H9 (cell line): ENCODE measurements around the gene SYF2. TPM values are rescaled to one million over a fixed set of nuclear protein-coding genes. Genes with fewer than 3 reads are reported as not detected.

ENCODE experiments used
- DNase-seq: peaks from one replicate; pipeline ENCODE4 v3.0.0-alpha.2; 2017
- H2AFZ ChIP-seq: one replicate; pipeline ENCODE4 v1.6.1; 2013; ENCODE audit warnings: mild to moderate bottlenecking, low read length, control low read depth, moderate library complexity
- H2AK5ac ChIP-seq: 2 replicates; pipeline ENCODE4 v1.6.1; 2013; ENCODE audit warnings: low read length, control low read depth, mixed read lengths; ENCODE audit not compliant: insufficient read length
- H2BK120ac ChIP-seq: one replicate; pipeline ENCODE4 v1.6.1; 2013; ENCODE audit warnings: low read depth, mild to moderate bottlenecking, low read length, control low read depth, inconsistent platforms; ENCODE audit not compliant: poor library complexity, severe bottlenecking
- H2BK12ac ChIP-seq: 2 replicates; pipeline ENCODE4 v1.6.1; 2013; ENCODE audit warnings: low read length, control low read depth, mixed read lengths, low read depth; ENCODE audit not compliant: insufficient read length
- H2BK15ac ChIP-seq: 2 replicates; pipeline ENCODE4 v1.6.1; 2013; ENCODE audit warnings: low read depth, low read length, control low read depth
- H2BK20ac ChIP-seq: one replicate; pipeline ENCODE4 v1.6.1; 2013; ENCODE audit warnings: low read depth, mild to moderate bottlenecking, low read length, control low read depth, inconsistent platforms; ENCODE audit not compliant: poor library complexity, severe bottlenecking
- H2BK5ac ChIP-seq: 2 replicates; pipeline ENCODE4 v1.6.1; 2013; ENCODE audit warnings: low read length, control low read depth, mixed read lengths; ENCODE audit not compliant: insufficient read length
- H3K14ac ChIP-seq: 2 replicates; pipeline ENCODE4 v1.6.1; 2013; ENCODE audit warnings: low read length, control low read depth; ENCODE audit not compliant: insufficient read depth
- H3K18ac ChIP-seq: 2 replicates; pipeline ENCODE4 v1.6.1; 2013; ENCODE audit warnings: low read depth, mild to moderate bottlenecking, mixed read lengths, low read length, control low read depth; ENCODE audit not compliant: insufficient read length
- H3K23ac ChIP-seq: 2 replicates; pipeline ENCODE4 v1.6.1; 2013; ENCODE audit warnings: low read length, control low read depth, mixed read lengths, low read depth; ENCODE audit not compliant: insufficient read length
- H3K23me2 ChIP-seq: 2 replicates; pipeline ENCODE4 v1.6.1; 2013; ENCODE audit warnings: low read depth, mild to moderate bottlenecking, mixed read lengths, low read length, control low read depth; ENCODE audit not compliant: insufficient read length, poor library complexity, severe bottlenecking
- H3K27ac ChIP-seq: 2 replicates; pipeline ENCODE4 v1.5.1; 2013; ENCODE audit warnings: low read length, control low read depth, mixed read lengths, low read depth; ENCODE audit not compliant: insufficient read length
- H3K27me3 ChIP-seq: 2 replicates; pipeline ENCODE4 v1.6.1; 2013; ENCODE audit warnings: low read length, control low read depth, inconsistent platforms; ENCODE audit not compliant: insufficient read depth
- H3K4ac ChIP-seq: 2 replicates; pipeline ENCODE4 v1.6.1; 2013; ENCODE audit warnings: low read depth, mild to moderate bottlenecking, control low read depth, inconsistent platforms, low read length, moderate library complexity
- H3K4me1 ChIP-seq: 2 replicates; pipeline ENCODE4 v1.6.1; 2013; ENCODE audit warnings: low read length, control low read depth, inconsistent platforms; ENCODE audit not compliant: insufficient read depth
- H3K4me2 ChIP-seq: 2 replicates; pipeline ENCODE4 v1.6.1; 2013; ENCODE audit warnings: low read length, control low read depth, mixed read lengths; ENCODE audit not compliant: insufficient read length, insufficient read depth
- H3K56ac ChIP-seq: 2 replicates; pipeline ENCODE4 v1.6.1; 2013; ENCODE audit warnings: low read depth, mild to moderate bottlenecking, mixed read lengths, low read length, control low read depth; ENCODE audit not compliant: insufficient read length
- H3K79me1 ChIP-seq: 2 replicates; pipeline ENCODE4 v1.6.1; 2013; ENCODE audit warnings: low read depth, mild to moderate bottlenecking, moderate library complexity, low read length, control low read depth, inconsistent platforms; ENCODE audit not compliant: insufficient read depth, poor library complexity, severe bottlenecking
- H3K79me2 ChIP-seq: 2 replicates; pipeline ENCODE4 v1.6.1; 2013; ENCODE audit warnings: low read length, control low read depth, inconsistent platforms; ENCODE audit not compliant: insufficient read depth
- H3K9ac ChIP-seq: 2 replicates; pipeline ENCODE4 v1.6.1; 2013; ENCODE audit warnings: low read length, control low read depth, mixed read lengths; ENCODE audit not compliant: insufficient read length; ENCODE audit errors: extremely low read depth
- H3K9me3 ChIP-seq: one replicate; pipeline ENCODE4 v1.6.1; 2013; ENCODE audit warnings: low read depth, low read length, inconsistent platforms; ENCODE audit not compliant: control insufficient read depth
- H3T11ph ChIP-seq: one replicate; pipeline ENCODE4 v1.6.1; 2013; ENCODE audit warnings: mild to moderate bottlenecking, low read length, control low read depth, inconsistent platforms
- H4K20me1 ChIP-seq: one replicate; pipeline ENCODE4 v1.6.1; 2013; ENCODE audit not compliant: control insufficient read depth, insufficient read length, insufficient read depth
- H4K5ac ChIP-seq: 2 replicates; pipeline ENCODE4 v1.6.1; 2013; ENCODE audit warnings: low read depth, mild to moderate bottlenecking, mixed read lengths, low read length, control low read depth; ENCODE audit not compliant: insufficient read length
- H4K8ac ChIP-seq: replicated peaks from 2 replicates; pipeline ENCODE4 v1.6.1; 2013; ENCODE audit warnings: low read length, control low read depth, mixed read lengths, low read depth; ENCODE audit not compliant: insufficient read length
- H4K91ac ChIP-seq: 2 replicates; pipeline ENCODE4 v1.6.1; 2013; ENCODE audit warnings: low read depth, mild to moderate bottlenecking, moderate library complexity, mixed read lengths, low read length, control low read depth; ENCODE audit not compliant: insufficient read length
- H3K27ac Mint-ChIP-seq, 3 experiments: 2 replicates in 2 of 3; 3 replicates in 1 of 3; pipeline ENCODE4 v1.8.0; 2020 to 2021; ENCODE audit warnings: mixed read lengths in 3 of 3, mild to moderate bottlenecking in 1 of 3, moderate library complexity in 1 of 3
- H3K27me3 Mint-ChIP-seq: 2 replicates; pipeline ENCODE4 v1.8.0; 2021; ENCODE audit warnings: low read depth, mild to moderate bottlenecking, moderate library complexity, mixed read lengths
- H3K36me3 Mint-ChIP-seq, 3 experiments: 2 replicates in 2 of 3; 3 replicates in 1 of 3; pipeline ENCODE4 v1.8.0; 2020 to 2021; ENCODE audit warnings: low read depth in 3 of 3, mixed read lengths in 3 of 3; ENCODE audit not compliant: insufficient read depth in 1 of 3
- H3K4me1 Mint-ChIP-seq, 2 experiments: 2 replicates each; pipeline ENCODE4 v1.8.0; 2020; ENCODE audit warnings: mixed read lengths in 2 of 2
- H3K4me3 Mint-ChIP-seq, 2 experiments: 2 replicates in 1 of 2; 3 replicates in 1 of 2; pipeline ENCODE4 v1.8.0; 2020 to 2021; ENCODE audit warnings: mild to moderate bottlenecking in 2 of 2, mixed read lengths in 2 of 2, moderate library complexity in 1 of 2
- H3K9me3 Mint-ChIP-seq, 2 experiments: 2 replicates in 1 of 2; 3 replicates in 1 of 2; pipeline ENCODE4 v1.8.0; 2020; ENCODE audit warnings: mild to moderate bottlenecking in 2 of 2, mixed read lengths in 2 of 2, moderate library complexity in 1 of 2
- CTCF ChIP-seq: fragments of 200-600 bp; sonication (generic); conservative IDR thresholded peaks from 3 replicates; pipeline ENCODE4 v1.8.0; 2021; ENCODE audit warnings: antibody characterized with exemption, mild to moderate bottlenecking
- WGBS: extraction: QIAGEN DNeasy Blood & Tissue Kit; methylation state at CpG from one replicate; pipeline ENCODE4 v1.1.7; 2013; ENCODE audit warnings: missing lambda C conversion rate, low lambda C conversion rate, mixed read lengths; ENCODE audit not compliant: insufficient read length; ENCODE audit errors: extremely low coverage; 5-methylcytosine and 5-hydroxymethylcytosine counted together
- total RNA-seq: library from RNA; stranded (reverse); gene quantifications from 2 replicates; pipeline ENCODE4 v1.2.1, GENCODE V29; 2021

Gene SYF2
- total RNA-seq, 1 experiment from 2014 or later: 36.5 TPM

GRCh38 chr1:25185409-25186160 is 46.7 kb downstream of the SYF2 start:
- no peak overlapping the region for H2BK20ac ChIP-seq
- H3K4me1 ChIP-seq: no peaks in the 10 kb centered on the region
- H3K9me3 Mint-ChIP-seq: no peaks in the 10 kb centered on the region
- no peaks in the 10 kb centered on the region for H4K20me1 ChIP-seq
- H3K56ac ChIP-seq: no peak overlapping the region
- WGBS: no CpG with 5 or more reads among the region's 10 CpGs
- no peaks in the 10 kb centered on the region for H3K79me2 ChIP-seq
- no peak overlapping the region for H2AK5ac ChIP-seq
- no peaks in the 10 kb centered on the region for H3K27me3 ChIP-seq
- H3K79me1 ChIP-seq: no peaks in the 10 kb centered on the region
- no peak overlapping the region for H3K23ac ChIP-seq
- no peaks in the 10 kb centered on the region for H3K36me3 Mint-ChIP-seq
- no peak overlapping the region for H2BK120ac ChIP-seq
- no peak overlapping the region for H3K18ac ChIP-seq
- H3K4me1 Mint-ChIP-seq: no peaks in the 10 kb centered on the region
- H2BK12ac ChIP-seq: no peak overlapping the region
- H3K27me3 Mint-ChIP-seq: no peaks in the 10 kb centered on the region; the same call in 1 of the 2 replicates
- no peak overlapping the region for H2BK5ac ChIP-seq
- H2AFZ ChIP-seq: no peak overlapping the region
- H3K4me2 ChIP-seq: no peak overlapping the region
- no peak overlapping the region for H3K14ac ChIP-seq
- no peak overlapping the region for H3K9ac ChIP-seq
- H3K4ac ChIP-seq: no peak overlapping the region
- H4K5ac ChIP-seq: no peak overlapping the region
- no peaks in the 10 kb centered on the region for H3K9me3 ChIP-seq
- H4K8ac ChIP-seq: no peak overlapping the region
- no peak overlapping the region for H3T11ph ChIP-seq
- no peak overlapping the region for H3K4me3 Mint-ChIP-seq
- H3K23me2 ChIP-seq: no peaks in the 10 kb centered on the region
- H4K91ac ChIP-seq: no peak overlapping the region
- no peak overlapping the region for H3K27ac ChIP-seq
- no peak overlapping the region for H2BK15ac ChIP-seq
- no peak for TF ChIP-seq CTCF
- no peak for DNase-seq
- H3K27ac Mint-ChIP-seq: no peak overlapping the region
